GM21528 (cell line): Measurements from ENCODE around the gene INSYN1.

ENCODE experiments used
- ATAC-seq: cut with Tn5 transposase; IDR thresholded peaks from one replicate; pipeline ENCODE4 v1.9.1; 2021; ENCODE audit warnings: mild to moderate bottlenecking, moderate library complexity; ENCODE audit not compliant: unreplicated experiment, low FRiP score

INSYN1 gene

DNA sequence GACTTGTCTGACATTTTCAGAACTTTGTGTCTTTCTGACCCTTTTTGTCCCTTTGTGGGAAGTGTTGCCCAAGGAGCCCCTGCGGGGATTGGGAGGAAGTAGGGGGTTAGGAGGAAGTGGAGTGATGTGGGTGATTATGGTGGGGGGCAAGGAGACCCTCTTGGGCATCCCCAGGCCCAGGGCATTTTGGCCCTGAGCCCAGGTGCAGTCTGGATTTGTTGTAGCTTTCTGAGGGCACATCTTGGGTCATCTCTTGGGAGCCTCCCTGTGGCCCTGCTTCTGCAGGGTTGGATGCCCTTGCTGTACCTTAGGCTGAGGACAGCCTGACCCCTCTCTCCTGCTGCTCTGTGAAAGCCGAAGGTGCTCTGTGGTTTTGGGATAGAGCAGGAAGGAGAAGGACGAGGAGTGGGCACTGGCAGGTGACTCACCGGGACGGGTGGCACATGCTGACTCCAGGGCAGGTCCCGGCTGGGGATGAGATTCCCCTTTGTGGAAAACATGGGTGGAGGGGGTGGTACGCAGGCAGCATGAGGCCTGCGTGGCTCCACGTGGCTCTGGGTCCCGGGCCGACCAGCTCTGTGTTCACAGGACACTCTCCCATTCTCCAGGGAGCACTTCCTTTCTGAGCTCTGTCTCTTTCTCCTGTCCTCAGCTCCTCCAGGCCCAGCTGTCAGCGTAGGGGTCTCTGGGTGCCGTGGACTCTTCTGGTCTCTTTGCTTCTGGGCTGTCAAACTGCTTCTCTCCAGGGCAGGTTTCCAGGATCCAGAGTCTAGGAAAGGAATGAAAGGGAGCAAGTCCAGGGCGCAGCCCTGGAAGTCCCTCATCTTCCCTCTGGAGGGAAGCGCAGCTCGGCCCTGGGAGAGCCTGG, 57.1 kb downstream of the INSYN1 start:
- ATAC-seq, result no peak

DNA sequence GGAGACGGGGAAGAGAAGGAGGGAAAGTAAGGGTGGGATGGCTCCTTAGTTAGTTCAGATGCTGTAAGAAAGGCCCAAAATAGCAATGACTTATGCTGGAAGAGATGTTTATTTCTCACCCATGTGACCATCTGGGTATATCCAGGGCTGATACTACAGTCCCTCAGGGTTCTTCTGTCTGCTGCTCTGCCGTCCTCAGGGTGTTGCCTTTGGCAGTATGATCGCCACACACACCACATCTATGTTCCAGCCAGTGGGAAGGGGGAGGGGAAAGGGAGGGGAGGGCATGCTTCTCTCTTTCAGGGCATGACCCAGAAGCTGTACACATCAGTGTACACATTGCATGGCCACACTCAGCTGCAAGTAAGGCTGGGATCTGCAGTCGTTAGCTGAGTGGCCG, 58.7 kb downstream of the INSYN1 start:
- ATAC-seq, result no peak

DNA sequence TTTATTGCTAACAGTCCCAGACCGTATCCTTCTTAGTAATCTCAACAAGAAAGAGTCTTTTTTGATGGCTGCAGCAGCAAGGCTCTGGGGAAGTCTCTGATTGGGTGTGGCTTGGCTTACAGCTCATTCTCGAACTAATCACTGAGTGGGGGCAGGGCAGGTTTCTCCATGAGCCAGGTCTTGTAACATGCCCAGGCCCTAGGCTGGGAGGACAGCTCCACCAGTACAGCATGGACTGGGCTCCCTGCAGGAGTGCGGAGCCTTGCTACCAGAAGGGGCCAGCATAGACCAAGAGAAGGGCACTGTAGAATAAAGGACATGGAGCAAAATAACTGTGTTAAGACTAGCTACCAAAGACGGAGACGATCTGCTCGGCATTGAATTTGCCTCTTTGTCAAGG, 61.8 kb downstream of the INSYN1 start:
- no peak for ATAC-seq

DNA sequence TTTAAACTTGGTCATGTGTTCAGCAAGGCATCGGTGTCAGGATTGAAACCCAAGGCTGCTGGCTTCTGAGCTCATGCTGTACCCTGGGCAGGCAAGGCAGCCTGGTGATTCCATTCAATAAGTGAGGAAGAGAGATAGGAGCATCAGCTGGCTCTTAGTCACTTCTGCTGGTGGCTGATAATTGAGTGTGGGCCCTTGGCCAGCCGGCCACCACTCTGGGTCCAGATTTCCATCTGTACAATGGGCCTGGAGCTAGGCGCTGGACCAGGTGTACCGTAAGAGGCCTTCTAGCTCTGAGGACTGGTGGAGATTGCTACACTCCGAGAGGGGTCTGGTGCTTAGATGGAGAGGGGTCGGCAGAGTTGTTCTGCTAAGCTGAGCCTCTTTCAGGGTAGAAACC, 64.7 kb downstream of the INSYN1 start:
- ATAC-seq, result no peak

DNA sequence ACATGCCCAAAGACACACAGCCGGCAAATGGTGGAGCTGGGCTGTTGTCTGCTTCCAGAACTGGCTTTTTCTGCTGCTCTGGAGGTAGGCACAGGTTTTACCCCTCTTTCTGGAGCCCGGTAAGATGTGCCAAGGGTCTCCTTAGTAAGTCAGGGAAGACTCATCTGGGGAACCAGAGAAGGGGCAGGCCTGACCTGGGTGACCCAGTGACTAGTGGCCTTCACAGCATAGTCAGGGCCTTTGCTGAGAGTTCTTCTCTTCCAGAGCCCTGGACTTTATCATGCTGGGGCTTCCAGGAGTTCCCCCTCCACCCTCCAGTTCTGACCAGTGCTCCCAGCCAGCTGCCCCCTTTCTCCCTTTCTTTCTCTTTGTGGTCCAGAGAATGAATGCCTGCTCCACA, 65.8 kb downstream of the INSYN1 start:
- ATAC-seq, result no peak

DNA sequence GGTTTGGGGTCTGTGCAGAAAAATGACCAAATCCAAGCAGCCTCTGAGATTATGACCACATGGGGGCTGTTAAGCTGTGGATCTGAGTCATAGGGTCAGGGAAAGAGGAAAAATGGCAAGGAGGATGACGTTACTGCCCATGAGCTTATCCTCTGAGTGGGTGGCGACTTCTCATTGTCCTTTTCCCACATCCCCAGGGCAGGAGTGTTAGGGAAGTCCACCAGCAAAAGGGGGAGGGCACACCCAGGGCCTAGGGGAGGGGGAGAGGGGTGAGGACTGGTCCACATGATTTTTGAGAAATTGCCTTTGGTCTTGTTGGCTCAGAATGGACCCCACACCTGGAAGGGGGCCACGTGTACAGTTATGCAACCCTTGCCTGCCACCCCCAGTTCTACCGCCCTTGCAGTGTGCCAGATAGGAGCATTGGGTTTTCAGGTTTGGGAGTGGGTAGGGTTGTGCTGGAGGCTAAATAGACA, 66.3 kb downstream of the INSYN1 start:
- no peak for ATAC-seq

DNA sequence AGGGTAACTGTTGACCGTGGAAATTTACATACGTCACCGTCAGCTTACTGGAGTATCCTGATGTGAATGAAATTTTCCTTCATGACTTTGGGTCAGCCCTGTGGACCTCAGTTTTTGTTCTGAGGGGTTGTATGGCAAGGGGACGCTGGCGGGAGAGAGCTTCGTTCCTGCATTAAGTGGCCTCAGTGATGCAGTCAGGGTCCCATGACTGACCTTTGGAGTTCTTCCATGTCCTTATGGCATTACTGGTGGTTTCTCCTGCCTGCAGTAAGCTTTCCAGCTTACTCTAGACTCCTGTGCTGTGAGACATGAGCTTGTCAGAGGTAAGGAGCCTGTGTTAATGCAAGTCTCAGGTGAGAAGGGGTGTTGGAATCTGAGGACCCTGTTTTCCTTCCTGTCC, 67.2 kb downstream of the INSYN1 start:
- no peak for ATAC-seq
